HG02973 (cell line): ENCODE results near the gene JPT1.
"Not testable (repeated sequence)": the region's sequence is repeated elsewhere in the genome, so short reads cannot be mapped to it uniquely, and the experiment has no call there.

Experiments
- ATAC-seq: cut with Tn5 transposase; IDR thresholded peaks from one replicate; pipeline ENCODE4 v1.9.1; 2021; ENCODE audit warnings: moderate library complexity; ENCODE audit not compliant: unreplicated experiment

JPT1 gene, protein sequence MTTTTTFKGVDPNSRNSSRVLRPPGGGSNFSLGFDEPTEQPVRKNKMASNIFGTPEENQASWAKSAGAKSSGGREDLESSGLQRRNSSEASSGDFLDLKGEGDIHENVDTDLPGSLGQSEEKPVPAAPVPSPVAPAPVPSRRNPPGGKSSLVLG

GRCh38 chr17:75154195-75155106 is at the start of gene JPT1:
JPT1 (minus strand) TSS chr17:75154512; CDS start chr17:75154397, 115 bp downstream.
- ATAC-seq, result peak; percentile 88

DNA sequence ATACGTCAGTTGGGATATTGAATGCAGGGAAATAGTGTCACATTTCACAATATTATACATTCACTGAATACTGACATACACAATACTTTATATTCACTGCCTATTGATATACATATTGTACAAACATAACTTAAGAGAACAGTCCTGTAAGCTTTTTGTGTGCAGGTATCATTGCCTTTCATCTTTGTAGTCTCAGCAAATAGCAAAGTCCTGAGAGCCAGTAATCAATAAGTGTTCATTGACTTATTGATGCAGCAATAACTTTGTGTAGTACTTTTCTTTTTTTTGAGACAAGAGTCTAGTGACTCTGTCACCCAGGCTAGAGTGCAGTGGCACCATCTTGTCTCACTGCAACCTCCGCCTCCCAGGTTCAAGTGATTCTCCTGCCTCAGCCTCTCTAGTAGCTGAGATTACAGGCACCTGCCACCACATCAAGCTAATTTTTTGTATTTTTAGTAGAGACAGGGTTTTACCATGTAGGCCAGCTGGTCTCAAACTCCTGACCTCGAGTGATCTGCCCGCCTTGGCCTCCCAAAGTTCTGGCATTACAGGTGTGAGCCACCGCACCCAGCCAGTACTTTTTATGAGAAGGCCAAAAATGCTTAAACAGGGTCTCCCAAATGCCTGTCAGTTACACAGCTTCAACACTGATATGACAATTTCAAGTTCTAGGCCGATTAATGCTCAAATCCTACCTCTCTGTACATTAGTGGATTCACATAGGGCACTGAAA is 45.7 kb upstream of the JPT1 start:
- ATAC-seq, result no peak

- no peak for ATAC-seq
Observed at GRCh38 chr17:75194879-75195278, 40.6 kb upstream of the JPT1 start.

- no peak for ATAC-seq
Observed at GRCh38 chr17:75191584-75191983, 37.3 kb upstream of the JPT1 start.

DNA sequence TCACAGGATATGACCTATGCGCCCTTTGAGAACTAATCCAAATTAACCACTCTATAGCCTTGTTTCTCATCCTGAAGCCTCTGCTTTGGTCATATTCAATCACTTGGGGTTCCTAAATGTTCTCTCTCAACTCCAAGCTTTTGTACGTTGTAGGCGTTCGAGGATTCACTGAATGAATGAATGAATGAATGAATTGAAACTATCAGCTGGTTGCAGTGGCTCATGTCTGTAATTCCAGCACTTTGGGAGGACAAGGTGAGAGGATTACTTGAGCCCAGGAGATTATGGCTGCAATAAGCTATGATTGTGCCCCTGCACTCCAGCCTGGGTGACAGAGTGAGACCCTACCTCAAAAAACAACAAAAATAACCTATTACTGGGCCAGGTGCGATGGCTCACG is 34.3 kb upstream of the JPT1 start:
- ATAC-seq, result no peak

GRCh38 chr17:75183999-75184884 is 29.9 kb upstream of the JPT1 start:
- ATAC-seq, result no peak

DNA sequence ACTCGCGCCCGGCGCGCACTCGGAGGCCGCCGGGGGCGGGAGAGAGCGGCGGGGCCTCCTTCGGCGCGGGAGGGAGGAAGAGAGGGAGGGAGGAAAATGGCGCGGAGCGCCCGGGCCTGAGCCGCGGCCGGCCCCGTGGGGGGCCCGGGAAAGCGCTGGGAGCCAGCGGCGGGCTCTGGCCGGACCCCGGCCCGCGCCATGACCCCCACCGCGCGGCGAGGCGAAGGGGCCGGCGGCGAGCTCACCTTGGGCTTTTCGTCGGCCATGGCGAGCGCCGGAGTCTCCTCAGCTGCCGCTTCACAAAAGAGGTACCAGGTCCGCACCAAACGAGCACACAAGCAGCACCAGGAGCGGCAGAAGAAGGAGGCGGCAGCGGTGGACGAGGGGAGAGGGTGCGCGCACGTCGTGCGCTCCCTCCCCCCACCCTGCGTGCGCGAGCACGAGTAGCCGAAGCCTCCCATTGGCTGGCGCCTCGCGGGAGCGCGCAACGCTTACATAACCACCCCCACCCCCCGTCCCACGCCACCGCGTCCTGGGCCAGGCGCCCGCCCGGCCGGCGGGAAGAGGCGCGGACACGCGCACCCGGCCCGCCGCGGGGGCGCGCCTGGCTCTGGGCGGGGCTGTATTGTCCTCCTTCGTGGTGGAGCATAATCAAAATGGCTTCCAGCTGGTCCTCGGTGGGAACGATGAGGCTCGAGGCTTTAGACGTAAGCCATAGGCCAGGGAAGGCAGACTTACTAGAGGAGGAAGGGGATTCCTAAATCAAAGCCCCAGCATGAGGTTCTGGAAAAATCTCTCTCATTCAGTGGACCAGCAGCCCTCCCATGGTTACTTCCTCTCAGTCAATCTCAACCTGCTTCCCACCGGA is 28.5 kb upstream of the JPT1 start, which contains the start of gene SUMO2:
TSS of gene SUMO2 (minus strand) at position 391 of the 868 bp plus-strand sequence. CDS start at position 266, 125 bp downstream.
- ATAC-seq, result peak; percentile 82

- ATAC-seq, result peak; percentile 19
Observed at GRCh38 chr17:75182319-75182568, 27.9 kb upstream of the JPT1 start.

DNA sequence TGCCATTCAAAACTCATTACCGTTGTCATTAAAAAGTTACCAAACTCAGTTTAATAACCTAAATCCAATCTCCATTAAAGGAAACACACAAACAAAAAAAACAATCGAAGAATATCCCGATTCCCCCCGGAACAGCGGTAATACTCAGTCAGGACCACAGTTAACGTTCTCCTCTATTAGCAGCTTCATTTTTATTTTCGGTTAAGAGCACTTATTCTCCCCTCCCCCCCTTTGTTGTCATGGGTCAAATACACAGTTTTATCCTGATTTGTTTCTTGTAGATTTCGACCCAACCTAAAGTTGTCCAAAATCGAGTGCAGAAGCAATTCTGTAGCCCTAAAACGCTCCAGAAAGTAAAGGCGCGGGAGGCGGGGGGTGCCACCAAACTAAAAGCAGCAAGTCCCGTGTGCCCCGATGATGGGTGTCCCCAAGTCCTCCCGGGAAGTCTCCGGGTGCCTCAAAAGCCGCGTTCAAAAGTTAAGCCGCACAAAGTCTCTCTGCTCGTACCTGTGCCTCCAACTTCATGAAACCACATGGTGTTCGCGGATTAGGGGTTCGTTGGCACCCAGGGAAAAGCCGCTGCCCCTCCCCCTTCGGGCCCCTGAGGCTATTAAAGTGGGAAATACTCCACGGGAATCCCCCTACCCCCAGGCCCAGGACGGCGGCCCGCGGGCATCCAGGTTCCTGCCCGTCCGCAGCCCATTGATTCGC is 27.5 kb upstream of the JPT1 start:
- ATAC-seq, result no peak

- ATAC-seq, result no peak
Observed at GRCh38 chr17:75181110-75181509, 26.8 kb upstream of the JPT1 start.

- no peak for ATAC-seq
Observed at GRCh38 chr17:75178453-75178852, 24.1 kb upstream of the JPT1 start.

DNA sequence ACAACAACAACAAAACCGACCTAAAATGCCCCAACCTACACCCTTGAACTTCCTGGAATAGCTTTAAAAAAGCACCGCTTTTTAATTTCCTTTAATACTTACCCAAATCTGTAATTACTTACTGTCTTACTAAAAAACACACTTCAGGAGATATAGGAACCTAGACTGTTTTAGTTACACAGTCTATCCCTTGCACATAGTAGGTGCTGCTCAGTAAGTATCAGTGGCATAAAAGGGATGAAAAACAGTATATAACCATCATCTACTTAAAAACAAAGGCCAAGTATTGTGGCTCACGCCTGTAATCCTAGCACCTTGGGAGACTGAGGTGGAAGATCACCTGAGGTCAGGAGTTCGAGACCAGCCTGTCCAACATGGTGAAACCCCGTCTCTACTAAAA is 22.3 kb upstream of the JPT1 start:
- no peak for ATAC-seq

GRCh38 chr17:75174996-75175395 is 20.7 kb upstream of the JPT1 start:
- ATAC-seq, result no peak

- ATAC-seq, result no peak
Observed at GRCh38 chr17:75173526-75173925, 19.2 kb upstream of the JPT1 start.

DNA sequence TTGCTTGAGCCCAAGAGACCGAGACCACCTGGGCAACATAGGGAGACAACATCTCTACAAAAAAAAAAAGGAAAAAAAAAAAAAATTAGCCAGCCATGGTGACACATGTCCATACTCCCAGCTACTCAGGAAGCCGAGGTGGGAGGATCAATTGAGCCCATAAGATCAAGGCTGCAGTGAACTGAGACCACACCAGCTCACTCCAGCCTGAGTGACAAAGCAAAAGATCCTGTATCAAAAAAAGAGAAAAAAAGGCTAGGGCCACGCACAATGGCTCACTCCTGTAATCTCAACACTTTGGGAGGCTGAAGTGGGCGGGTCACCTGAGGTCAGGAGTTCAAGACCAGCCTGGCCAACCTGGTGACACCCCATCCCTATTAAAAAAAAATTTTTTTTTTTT is 14.7 kb upstream of the JPT1 start:
- ATAC-seq, result no peak

DNA sequence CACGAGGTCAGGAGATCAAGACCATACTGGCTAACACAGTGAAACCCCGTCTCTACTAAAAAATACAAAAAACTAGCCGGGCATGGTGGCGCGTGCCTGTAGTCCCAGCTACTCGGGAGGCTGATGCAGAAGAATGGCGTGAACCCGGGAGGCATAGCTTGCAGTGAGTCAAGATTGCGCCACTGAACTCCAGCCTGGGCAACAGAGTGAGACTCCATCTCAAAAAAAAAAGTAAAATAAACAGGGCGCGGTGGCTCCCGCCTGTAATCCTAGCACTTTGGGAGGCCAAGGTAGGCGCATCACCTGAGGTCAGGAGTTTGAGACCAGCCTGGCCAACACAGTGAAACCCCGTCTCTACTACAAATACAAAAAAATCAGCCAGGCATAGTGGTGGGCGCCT is 10.3 kb upstream of the JPT1 start:
- ATAC-seq, result not testable (repeated sequence)

DNA sequence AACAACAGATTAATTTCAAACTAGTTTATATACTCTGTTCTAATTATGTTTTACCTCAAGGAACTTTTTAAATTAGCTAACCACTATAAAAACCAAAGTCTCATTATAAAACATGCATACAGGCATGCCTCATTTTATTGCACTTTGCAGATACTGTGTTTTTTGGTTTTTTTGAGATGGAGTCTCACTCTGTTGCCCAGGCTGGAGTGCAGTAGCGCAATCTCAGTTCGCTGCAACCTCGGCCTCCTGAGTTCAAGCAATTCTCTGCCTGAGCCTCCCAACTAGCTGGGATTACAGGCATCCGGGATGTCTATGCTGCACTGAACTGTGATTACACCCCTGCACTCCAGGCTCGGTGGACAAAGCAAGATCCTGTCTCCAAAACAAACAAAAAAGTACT is 8.8 kb upstream of the JPT1 start:
- ATAC-seq, result no peak

GRCh38 chr17:75160211-75160610 is 5.9 kb upstream of the JPT1 start:
- ATAC-seq, result no peak
